NCI-H128 (cell line): Measurements from ENCODE around the gene NHSL2.
"Not testable (repeated sequence)": the region's sequence is repeated elsewhere in the genome, so short reads cannot be mapped to it uniquely, and the experiment has no call there.

Experiments
- DNase-seq: peaks from one replicate; lab custom pipeline; 2025; ENCODE audit not compliant: unreplicated experiment; lab: John Stamatoyannopoulos, UW

Gene NHSL2

DNA sequence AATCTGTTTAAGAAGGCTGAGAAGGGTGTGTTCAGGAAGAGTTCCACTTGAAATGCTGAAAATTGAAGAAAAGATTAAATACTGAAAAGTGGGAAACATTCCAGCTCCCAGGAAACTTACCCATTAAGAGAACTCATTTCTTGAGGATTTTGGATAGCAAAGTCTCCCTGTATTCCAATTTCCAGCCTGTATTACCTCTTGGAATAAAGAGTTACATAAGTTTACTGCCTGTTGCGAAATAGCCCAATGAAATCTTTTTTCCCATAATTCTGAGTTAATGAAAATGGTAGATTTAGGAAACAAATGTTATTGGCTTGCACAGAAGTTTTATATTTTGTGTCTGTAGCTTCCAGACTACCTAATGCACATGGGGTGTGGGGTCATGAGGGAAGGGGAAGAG, 12.0 kb downstream of the NHSL2 start:
- DNase-seq = no peak

DNA sequence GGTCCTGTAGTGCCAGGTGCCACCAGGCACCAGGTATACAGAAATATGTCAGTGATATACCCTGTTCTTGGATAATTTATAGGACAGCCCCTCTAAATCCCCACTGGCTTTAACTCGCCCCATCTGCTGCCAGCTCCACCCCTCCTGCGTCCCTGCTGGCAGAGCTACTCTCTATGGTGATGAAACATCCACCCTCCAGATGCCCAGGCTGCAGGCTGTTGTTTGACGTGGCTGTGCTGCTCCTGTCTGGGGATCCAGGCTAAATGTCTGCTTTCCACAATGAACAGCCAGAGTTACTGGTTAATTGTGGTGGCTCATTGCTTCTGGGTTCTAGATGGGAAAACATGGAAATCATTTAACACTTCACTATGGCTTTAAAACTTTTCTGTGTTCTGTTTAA, 12.9 kb downstream of the NHSL2 start:
- no peak for DNase-seq

DNA sequence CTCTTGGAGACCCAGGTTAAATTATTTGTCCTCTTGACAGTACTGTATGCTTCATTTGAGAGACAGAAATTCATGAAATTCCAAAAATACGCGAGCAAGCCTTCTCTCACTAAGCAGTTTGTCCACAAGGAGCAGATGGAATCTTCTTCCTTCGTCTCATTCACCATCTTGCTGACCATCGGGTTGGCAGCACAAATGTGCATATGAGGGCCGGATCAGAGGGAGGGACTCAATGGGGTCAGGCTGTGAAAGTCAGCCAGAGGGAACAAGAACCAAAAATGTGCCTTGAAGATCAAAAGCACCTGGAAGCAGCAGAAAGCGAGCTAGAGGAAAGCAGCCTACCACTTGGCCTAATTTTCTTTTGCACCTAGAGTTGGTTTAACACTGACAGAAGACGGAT, 16.4 kb downstream of the NHSL2 start:
- no peak for DNase-seq

DNA sequence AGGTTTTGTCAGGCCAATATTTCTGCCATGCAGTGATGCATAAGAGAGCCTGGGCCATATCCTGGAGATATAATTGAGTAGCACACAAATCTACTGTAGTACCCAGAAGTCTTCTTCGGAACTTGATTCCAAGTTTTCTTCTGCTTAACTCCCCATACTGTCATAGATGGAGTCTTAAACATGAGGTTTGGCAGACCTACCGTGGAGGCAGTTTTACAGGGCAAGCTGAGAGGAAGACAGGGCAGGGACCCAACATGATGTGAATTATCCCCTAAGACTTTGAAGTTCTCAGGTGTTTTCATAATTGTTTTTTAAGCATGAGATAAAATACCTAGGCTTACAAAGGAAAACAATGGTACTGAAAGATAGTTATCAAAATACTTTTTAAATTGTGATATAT, 18.2 kb downstream of the NHSL2 start:
- no peak for DNase-seq

DNA sequence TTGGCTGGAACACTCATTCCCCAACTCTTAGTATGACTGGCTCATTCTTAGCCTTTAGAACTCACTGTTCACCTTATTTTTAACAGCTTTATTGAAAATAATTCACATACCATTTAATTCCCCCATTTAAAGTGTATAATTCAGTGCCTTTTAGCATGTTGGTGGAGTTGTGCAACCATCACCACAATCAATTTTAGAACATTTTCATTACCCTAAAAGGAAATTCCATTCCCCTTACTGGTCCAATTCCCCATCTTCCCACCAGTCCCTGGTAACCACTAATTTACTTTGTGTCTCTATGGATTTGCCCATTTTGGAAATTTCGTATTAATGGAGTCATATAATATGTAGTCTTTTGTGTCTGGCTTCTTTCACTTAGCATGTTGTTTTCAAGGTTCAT, 19.7 kb downstream of the NHSL2 start:
- no peak for DNase-seq

DNA sequence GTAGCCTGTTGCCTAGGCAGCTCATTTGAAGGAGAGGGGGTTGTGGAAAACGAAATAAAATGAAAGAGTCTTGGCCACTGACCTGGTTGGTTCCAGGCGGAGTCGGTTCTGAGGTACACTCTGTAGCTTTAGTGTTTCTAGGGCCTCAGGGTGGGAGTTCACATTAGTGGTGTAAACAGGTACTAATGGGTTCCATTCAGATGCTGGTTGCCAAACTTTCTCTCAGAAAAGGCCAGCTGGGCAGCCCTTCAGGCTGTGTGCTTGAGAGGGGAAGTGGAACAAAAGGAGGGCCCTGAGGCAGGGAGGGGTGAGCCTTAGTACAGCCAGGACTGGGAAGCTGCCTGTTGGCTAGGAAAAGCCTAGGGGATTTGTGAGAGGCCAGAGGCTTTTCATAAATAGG, 24.8 kb downstream of the NHSL2 start:
- no peak for DNase-seq

DNA sequence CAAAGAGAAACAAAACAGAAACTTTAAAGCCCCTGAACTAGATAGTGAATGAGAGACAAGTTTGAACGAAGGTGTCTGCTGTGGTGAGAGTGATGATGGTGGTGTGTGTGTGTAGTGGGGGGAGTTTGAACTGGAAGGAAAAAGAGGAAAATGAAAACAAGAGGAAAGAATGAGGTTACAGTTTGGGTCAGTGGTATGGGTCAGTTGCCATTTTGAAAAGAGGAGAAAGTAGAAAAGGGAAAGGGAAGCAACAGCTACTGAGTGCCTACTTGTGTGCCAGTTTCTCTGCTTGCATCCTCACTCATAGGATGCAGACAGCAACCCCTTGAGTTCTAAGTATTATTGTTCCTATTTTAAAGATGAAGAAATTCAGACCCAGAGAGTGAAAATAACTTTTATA, 26.0 kb downstream of the NHSL2 start:
- no peak for DNase-seq

DNA sequence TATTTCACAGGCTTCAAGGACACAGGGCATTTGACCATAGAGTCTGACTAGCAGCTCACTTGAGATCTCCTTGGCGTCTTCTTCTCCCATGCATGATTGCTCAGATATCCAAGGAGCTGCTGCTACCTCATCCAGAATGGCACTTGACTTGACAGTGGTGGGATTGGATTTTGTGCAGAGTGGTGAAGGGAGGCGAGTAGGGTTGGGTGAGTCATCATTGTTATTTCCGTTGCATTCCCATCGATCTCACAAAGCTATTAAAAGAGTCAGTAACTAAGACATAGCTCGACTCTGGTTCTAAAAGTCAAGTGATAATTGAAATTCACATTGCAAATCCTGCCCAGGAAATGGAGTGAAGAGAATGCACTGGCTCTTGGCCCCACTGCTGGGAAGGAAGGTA, 27.7 kb downstream of the NHSL2 start:
- no peak for DNase-seq

DNA sequence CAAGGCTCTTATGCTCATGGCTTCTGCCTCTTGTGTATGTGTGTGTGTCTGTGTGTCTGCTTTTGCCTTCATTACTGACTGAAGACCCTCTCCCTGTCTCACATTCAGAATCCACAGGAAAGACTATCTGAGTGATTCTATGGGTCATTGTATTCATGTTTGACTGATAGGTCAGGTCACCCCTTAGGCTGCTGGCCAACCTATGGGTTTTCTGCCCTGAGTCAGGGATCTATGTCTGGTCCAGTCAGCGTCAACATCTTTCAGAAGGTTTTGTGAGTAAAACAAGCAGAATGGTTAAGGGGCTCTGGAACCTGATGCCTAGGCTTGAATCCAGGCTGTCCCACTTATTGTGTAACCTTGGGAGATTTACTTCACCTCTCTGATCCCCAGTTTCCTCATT, 30.5 kb downstream of the NHSL2 start:
- DNase-seq = no peak

DNA sequence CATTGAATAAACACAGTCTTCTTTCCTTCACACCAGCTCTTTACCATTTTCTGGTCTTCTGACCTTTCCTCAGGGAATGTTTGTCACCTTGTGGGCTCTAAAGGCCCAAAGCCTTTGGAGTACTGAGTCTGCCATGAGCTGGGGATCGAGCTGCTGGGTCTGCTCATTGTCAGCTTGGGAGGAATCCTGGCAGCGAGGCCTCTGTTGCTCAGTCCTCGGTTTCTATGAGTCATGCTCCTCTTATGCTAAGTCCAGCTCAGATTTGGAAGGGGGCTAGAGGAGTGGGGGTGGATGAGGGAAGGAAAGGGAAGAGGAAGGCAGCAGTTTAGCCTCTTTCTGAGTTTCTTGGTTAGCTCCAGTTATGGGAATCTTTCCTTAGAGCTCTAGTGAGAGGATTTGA, 31.1 kb downstream of the NHSL2 start:
- no peak for DNase-seq

DNA sequence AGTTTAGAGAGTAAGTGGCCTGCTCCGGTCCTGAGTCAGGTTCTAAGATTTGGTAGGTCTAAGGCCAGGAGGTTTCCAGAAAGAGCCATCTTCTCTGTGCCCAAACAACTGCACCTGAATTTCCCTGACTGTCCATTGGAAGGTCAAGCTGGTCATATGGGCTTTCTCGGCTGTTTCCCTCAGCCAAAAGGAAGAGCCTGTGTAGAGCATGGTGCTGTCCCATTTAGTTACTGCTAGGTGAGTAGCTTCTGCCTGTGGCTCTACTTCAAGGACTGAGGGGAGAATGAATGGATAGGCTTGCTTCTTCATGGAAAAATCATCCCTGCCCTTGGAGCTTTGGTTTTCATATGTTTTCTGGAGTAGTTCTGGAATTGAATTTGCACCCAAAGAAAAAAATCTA, 33.7 kb downstream of the NHSL2 start:
- DNase-seq = no peak

DNA sequence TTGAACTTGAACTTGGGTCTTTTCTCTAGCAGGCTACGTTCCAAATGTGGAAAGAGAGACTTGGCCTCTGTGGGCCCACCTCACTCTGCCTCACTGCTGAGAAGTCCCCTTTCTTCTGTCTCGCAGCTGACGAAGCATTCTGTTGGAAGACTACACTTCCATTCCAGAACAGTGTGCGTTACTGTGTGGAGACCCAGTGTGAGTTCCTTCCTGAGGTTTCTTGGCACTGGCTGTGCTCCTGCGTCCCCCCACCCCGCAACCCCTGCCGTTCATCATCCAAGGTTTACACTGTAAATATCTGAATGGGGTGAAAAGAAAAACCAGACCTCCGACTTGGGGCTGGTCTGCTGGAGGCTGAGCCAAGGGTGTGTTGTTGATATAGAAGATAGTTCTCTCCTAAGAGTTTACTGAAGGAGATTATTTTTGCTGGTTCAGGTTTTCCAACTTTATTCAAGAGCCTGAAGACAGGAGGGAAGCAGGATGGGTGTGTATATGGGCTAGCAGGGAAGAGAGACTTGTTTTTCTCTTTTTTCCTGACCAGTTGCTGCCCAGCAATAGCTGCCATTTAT, 34.7 kb downstream of the NHSL2 start:
- no peak for DNase-seq

DNA sequence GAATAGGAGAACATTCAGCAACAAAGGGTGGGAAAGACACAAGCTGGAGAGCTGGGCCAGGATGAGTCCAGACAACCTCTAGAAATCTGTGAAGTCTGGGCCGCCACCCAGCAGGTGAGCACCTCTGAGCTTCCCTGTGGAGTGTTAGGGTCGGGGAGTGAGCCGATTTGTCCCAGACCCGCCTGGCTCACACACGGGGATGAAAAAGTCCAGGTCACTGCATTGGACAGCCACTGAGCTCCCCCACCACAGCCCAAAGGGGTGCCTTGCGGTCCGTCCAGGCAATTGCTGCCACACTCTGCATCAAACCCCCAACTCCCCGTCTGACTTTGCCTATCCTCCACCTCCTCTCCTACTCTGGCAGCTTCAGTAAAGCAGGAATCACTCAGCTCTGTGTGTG, 38.7 kb downstream of the NHSL2 start:
- DNase-seq = no peak

DNA sequence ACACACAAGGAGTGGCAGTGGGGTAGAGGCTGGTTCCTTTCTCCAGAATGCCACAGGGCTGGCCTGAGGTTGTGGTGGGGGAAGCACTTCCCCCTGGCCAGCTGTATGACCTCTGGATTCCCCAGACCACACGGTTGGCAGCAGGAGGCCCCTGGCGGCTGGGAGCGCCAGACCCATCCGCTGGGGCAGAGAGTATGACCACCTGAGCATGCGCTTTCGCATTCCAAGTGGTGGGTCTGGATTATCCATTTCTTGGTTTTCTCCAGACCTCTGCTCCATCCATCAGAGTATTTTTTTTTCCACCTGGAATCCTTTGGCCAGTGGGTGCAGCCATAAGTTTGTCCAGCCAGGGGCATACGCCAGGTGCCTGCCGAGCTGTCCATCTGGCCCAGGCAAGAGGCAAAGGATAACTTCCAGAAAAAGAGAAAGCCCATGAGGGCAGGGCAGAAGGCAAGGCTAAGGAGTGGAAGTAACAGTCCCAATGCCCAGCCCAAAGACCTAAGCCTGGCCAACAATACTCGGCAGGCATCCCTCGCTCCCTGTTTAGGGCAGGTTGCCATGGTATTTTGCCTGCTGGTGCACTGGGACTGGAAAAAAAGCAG, 39.3 kb downstream of the NHSL2 start:
- no peak for DNase-seq

DNA sequence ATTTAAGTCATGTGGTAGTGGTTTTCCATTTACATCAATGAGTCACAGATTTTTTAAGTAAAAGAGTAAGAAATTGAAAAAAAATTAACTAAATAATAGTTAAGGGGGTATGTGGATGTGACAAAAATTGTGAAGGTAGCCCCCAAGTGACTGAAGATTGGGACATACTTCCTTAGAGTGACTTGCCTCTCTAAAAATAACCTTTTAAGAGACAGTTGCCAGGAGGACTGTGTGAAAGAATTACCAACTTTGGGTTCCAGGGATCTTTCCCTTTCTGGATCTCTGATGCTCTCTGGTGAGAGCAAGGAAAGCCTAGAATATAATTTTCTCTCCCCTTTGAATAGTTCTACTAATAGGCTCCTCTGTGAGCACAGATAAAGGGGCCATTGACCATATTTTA, 42.7 kb downstream of the NHSL2 start:
- DNase-seq = no peak

DNA sequence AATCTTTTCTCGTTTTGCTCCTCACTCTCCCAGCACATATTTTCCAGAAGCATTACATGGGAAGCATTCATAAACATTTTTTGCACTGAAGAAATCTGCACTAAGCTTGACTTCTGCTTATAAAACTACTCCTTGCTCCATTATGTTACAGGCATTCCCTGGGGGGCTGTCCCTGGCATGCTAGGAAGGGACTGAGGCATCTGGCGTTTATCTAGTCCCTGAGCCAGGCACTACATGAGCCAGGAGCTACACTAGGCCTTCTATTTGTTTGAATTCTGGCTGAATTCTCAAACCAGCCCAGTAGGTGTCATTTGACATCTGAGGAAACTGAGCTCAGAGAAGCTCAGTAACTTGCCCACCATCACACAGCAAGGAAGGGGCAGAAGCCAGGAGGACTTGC, 43.3 kb downstream of the NHSL2 start:
- DNase-seq = no peak

DNA sequence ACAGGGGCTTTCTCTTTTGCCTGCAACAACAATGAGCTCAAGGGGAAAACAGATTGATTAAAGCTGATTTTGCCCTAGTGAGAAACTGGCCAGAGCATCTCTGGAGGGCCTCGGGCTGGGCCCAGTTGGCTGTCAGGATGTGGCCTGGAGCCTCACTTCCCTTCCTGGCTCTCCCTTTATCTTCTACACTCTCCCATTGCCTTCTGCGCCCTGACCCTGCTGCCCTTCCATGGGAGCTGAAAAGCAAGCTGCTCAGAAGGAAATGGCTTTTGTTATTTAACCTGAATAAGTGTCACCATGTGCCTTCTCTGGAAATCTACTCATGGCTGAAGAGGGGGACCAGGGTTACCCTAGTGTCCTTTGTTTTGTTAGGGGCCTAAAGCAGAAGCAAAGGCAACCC, 43.8 kb downstream of the NHSL2 start:
- no peak for DNase-seq

DNA sequence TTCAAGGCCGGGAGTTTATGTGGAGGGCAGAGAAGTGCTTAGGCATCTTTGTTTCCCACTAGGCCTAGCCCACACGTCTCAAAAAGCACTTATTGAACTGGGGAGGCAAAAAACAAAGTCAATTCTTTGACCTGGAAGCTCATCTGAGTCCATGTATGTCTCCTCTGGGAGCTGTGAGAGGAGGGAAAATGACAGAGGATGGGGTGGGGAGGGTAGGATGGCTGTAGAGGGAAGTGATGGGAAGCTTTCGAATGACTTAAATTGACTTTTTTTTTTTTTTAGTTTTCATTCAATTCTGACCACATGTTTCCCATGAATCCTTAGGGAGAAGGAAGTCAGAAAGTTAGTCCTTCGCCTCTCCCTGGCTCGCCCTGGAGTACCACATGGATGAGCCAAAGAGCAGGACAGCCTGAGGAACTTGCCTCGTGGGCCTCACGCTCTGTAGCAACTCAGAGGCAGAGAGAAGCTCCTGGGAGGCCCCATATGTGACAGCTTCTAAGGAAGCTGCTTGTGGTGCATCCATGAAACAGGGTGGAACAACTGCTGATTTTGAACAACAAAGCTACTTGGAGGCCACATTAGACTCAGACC, 45.0 kb downstream of the NHSL2 start:
- DNase-seq = no peak

DNA sequence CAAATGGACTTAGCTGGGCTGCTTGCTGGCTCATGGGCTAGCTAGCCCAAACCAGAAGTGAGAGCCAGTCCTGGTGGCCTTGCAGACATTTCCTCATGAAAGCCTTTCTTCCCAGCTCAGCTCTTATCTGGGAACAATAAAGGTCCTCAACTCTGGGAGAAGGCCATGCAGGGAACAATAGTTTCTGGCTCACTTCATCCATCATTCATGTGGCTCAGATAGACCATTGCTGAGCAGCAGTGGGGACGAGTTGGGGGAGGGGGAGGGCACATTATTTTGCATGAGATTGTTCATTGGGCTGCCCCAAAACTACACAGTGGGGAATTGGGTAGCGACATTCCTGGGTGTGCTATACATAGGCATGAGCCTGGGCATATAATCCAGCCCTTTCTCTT, 47.6 kb downstream of the NHSL2 start:
- DNase-seq = no peak

DNA sequence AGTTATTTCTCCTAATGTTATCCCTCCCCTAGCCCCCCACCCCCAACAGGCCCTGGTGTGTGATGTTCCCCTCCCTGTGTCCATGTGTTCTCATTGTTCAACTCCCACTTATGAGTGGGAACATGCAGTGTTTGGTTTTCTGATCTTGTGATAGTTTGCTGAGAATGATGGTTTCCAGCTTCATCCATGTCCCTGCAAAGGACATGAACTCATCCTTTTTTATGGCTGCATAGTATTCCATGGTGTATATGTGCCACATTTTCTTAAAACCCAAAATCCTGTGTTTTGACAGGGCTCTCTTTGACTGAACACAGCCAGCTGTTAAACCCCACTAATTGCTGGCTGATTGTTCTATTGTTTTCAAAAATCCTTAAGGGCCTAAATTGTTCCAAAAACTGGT, 53.5 kb downstream of the NHSL2 start:
- not testable (repeated sequence) for DNase-seq

DNA sequence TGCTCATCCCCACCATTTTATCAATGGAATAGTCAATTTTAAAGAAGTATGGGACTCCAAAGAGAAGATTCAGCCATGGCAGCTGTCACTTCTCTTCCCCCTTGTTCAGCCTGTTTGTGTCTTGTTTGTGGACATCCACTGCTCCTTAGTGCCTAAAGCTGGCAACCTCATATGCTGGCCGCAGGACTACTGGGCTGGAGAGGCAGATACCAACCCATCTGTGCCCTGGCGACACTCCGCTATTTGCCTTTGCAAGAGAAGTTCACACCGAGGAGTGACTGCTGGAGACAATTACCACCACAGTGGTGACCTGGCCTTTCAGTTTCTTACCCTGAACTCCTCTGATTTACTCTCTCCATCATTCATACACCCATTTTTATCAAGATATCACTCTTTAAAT, 64.3 kb downstream of the NHSL2 start:
- no peak for DNase-seq

DNA sequence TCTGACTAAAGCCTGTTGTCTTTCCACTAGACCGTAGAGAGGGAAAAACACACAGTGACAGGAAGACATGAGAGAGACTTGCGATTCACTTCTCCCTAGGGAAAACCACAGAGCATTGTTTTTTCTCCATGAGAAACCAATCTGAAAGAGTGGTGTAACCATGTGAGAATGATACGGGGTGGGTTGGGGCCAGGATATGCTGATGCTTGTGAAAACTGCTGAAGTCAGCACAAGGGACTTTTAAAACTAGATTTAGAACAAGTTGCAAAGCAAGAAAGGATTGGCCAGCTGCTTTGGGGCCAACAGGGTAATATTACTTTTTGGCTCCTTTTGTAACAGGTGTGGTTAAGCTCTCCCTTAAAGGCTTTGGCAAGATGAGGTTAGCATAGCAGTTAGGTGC, 66.1 kb downstream of the NHSL2 start:
- DNase-seq = no peak

DNA sequence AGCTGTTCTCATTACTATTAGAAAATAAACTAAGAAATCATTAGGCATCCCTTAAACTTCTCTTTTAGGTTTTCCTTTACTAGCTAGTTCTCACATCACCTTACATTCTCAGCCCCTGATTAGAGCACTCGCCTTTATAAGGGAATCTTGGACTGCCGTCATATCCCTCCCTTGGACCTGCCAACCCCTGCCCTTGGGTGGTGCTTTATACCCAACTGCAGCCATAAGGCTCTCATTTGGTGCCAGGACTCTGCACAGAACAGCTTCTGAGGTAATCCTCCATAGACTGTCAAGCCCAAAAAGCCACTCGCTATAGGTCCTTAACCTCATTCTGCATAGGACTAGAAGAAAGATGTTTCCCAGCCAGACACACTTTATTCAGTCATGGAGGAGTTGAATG, 67.5 kb downstream of the NHSL2 start:
- DNase-seq = no peak
